ENCODE measurements around the gene BMPR1A.

The BMPR1A gene

DNA sequence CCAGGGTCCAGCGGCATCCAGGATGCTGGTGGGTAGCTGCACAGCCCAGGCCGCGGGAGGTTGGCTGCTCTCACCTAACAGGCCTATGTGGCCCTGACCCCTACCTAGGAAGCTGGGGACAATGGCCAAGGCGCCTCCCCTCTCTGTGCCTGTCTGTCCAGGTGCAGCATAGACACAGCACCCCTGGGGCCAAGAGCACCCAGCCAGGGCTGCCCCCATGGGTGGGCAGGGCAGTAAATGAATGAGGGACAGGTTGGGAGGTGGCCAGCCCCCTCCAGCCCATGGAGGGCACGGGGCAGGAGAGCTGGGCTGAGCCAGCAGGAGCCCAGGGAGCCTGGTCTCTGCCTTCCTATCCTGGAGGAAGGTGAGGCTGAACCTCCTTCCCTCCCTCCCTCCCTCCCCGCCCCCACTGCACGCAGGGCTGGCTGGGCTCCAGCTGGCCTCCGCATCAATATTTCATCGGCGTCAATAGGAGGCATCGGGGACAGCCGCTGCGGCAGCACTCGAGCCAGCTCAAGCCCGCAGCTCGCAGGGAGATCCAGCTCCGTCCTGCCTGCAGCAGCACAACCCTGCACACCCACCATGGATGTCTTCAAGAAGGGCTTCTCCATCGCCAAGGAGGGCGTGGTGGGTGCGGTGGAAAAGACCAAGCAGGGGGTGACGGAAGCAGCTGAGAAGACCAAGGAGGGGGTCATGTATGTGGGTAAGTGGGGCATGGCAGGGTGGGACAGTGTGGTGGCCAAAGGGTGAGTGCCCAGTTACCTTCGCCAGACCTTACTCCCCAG is 201.9 kb downstream of the BMPR1A start, which contains the start of gene SNCG:
SNCG (plus strand) TSS at position 484 of the 785 bp plus-strand sequence; CDS start at position 583, 99 bp downstream.
- no peak for DNase-seq

DNA sequence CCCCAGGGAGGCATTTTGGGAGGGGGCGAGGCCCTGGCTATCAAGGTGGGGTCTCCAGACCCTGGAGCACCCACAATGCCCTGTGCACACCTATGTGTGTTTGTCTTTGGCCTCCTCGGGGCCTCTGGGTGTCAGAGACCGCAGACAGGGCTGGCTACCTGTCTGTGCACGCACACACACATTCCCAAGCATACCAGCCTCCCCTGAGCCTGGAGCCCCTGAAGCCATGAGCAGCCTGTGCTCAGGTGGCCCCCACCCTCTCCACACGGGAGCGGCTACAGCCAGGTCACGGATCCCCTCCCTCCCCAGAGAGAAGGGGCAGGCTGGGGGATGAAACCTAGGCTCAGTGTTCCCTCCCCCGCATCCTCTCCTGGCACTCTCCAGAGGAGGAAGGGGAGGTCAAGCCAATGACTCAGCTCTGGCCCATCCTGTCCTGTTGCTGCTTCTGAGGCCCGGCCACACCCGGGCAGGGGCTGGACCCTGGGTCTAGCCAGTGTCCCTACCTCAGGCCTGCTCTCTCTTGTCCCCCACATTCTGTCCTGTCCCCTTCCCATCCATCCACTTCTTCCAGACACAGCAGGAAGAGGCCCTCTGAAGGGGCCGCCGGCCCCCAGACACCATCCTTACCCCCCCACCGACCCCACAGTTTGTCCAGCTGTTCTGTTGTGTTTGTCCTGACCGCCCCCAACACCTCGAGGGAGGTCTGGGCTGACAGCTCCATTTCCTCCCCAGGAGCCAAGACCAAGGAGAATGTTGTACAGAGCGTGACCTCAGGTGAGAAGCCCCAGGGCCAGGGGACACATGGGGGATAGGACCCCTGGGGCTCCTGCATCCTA is 202.7 kb downstream of the BMPR1A start:
- DNase-seq = no peak

DNA sequence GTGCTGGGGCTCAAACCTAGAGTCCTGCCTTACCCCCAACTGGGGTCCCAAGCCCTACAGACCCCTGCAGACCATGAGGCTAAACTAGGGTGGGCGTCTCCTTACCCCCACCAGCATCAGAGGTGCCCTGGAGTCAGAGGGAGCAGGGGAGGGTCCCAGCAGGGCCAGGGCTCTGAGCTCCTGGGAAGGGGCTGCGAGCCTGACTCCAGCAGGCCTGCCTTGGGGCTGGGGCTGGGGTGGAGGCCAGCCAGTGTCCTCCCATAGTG is 203.3 kb downstream of the BMPR1A start:
- no peak for DNase-seq

DNA sequence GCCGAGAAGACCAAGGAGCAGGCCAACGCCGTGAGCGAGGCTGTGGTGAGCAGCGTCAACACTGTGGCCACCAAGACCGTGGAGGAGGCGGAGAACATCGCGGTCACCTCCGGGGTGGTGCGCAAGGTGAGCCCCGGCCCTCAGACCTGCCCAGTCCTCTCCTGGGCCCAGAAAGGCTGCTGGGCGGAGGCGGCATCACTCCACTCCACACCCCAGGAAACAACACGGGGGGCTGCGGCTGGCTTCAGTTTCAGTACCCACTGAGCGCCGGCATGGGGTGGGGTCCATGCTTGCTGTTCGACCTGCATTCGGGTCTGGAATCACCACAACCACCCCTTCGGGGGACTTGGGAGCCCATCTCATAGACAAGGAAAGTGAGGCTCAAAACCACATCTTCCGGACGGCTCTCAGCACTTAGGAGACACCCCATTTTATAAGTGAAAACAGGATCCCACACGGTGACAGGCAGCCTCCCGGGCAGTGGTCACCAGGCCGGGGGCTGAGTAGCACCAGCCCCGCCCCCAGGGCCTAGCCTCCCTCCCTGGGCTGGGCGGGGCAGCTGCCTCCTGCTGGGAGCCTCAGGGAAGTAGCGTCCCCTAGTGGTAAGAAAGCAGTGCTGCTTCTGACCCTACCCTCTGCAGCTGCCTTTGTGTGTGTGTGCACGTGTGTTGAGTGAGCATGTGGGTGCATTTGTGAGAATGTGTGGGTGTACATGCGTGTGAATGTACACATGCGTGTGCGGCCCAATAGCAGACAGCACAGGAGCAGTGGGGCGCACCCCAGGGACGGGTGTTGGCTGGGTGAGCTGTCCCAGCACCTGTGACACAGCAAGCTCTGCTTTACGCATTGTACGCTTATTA is 203.8 kb downstream of the BMPR1A start:
- DNase-seq = no peak

DNA sequence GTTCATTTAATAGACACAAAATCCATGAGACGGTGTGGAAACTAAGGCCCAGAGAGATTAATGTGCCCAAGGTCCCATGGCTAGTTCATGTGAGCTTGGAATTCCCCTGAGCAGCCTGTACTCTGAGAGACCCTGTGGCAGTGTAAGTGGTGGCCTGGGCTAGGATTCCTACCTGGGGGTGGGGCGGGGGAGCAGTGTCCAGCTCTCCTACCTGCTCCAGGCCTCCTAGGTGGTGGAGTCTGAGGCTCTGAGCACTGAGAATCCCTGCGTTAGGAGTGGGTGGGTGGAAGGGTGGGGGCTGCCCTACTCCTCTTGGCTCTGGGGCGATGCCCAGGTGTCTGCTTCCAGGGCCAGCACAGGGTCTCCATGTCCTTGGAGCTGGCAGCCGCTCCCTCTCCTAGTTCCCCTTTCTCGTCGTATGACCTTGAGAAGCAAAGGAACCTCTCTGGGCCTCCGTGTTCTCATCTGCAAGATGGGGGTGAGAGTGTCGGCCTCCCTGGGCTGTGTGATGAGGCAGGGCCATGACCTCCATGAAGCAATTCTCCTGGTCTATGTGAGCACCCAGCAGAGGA is 204.5 kb downstream of the BMPR1A start:
- no peak for DNase-seq

DNA sequence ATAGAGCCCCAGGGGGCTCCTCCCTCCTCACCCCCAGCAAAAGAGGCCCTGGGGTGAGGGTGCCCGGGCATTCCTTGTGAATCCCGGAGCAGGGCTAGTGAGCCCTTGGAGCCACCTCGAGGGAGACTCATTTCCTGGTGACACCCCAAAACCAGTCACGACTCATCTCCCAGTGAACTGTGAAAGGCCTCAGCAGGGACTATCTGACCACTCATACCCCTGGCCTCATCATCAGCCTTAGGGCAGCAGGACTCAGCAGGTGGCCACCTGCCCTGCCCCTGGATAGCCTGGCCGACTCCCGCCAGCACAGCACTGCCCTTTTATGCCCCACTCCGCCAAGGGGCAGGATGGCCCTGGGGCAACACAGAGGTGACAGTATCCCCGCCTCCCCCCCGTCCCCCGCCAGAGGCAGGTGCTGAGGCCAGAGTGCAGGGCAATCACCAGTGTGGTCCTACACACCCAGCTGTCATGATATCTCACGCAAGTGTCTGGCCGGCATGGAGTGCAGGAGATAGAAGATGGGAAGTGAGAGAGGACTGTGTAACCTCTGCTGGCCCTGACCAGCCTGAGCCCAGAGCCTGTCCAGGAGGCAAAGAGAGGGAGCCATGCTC is 205.2 kb downstream of the BMPR1A start:
- DNase-seq = no peak

DNA sequence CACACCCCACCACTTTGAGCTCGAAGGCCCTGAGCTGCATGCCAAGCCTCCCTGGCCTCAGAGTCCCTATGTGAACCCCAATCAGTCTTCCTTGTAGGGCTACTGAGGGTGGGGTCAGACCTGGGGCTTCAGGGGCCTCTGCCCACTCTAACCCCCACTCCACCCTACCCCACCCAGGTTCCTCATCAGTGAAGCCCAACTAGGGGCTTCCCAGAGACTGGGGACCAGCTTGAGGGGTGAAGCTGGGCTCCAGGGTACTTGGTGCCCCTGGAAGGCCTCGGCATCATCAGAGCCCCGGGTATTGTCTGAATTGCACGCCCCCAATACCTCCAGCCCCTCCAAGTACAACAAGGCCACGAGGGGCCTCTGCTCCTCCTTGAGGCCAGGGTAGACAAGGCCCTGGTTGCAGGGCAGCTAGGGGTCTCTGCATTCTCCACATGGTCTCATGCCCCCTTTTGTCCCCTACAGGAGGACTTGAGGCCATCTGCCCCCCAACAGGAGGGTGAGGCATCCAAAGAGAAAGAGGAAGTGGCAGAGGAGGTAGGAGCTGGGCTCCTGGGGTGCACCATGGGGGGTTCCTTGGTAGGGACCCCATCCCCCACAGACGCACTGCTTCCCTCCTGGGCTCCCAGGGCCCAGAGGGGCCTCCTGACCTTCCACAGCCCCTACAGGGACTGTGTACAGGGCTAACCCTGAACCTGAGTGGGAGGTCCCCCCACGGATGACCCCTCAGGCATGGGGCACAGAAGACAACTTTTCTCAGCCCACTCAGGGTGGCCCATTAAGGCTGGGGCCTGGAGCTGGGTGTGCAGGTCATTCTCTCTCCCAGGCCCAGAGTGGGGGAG is 205.9 kb downstream of the BMPR1A start:
- no peak for DNase-seq

DNA sequence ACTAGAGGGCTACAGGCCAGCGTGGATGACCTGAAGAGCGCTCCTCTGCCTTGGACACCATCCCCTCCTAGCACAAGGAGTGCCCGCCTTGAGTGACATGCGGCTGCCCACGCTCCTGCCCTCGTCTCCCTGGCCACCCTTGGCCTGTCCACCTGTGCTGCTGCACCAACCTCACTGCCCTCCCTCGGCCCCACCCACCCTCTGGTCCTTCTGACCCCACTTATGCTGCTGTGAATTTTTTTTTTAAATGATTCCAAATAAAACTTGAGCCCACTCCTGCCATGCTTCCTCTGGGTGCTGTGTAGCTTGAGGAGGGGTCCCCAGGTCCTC is 206.5 kb downstream of the BMPR1A start:
- no peak for DNase-seq

DNA sequence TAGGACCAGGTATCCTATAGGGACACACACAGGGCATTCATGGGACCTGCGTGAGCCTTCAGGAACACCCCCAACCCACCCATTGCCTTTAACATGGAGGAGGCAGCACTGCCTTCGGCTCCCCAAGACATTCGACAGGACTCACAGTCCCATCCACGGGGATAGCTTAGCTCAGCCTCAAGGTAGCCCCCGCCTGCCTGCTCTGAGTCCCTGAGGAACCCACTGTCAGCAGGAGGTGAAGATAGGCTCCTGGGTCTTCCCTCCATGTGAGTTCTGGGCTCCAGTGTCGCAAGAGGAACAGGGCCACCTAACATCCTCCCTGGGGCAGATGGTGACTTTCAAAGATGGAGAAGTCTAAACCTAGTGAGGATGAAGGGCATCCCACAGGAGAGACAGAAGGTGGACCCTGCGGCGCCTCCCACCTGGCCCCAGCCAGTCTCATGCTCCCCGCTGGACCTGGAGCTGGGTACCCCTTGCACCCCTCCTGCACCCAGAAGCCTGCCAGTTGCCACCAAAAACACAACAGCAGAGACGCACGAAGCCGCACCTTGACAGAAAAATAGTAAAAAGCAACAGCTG is 207.0 kb downstream of the BMPR1A start:
- DNase-seq = no peak

DNA sequence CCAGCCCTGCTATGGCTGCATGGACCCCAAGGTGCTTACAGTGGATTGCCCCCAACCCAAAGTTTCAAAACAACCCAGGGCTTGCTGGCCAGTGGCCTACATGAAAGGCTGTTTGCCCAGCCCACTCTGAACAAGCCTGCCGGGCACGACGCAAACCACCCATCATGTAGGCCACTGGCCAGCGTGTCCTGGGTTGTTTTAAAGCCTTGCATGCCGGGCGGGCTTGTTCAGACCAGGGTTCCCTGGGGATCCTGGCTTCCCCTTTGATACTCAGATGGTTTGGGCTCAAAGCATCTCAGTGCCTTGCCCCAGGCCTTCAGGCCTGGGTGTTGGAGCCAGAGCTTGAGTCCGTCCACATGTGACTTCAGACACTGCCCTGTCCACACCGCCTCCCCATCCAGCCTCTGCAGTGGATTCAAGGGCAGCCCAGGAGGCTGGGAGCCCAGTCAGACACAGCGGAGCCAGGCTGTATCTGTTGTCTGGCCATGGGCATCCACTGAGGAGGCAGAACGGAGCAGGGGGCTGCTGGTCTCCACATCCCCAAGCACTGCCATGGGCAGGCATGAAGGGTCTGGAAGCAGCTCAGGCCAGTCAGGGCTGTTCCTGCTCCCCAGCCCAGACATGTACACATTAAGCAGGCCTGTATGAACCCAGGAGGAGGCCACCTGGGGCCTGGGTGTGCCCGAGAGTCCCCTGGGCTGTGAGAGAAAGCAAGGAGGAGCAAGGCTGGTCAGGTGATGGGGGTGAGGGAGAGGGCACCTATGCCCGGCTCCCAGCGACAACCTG is 207.8 kb downstream of the BMPR1A start:
- DNase-seq = no peak

DNA sequence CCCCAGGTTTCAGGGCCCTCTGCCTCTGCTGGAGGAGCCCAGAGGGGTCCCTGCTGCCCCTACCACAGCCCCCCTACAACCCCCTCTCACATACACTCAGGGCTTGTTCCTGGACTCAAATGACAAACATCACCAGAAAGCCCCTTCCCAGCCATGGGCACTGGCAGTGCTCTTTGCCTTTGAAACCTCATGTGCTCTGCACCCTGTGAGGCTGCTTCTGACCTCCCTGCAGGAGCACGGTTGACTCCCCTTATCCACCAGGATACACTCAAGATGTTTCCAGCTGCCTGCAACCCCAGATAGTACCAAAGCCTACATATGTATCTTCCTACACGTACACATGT is 208.4 kb downstream of the BMPR1A start:
- no peak for DNase-seq

DNA sequence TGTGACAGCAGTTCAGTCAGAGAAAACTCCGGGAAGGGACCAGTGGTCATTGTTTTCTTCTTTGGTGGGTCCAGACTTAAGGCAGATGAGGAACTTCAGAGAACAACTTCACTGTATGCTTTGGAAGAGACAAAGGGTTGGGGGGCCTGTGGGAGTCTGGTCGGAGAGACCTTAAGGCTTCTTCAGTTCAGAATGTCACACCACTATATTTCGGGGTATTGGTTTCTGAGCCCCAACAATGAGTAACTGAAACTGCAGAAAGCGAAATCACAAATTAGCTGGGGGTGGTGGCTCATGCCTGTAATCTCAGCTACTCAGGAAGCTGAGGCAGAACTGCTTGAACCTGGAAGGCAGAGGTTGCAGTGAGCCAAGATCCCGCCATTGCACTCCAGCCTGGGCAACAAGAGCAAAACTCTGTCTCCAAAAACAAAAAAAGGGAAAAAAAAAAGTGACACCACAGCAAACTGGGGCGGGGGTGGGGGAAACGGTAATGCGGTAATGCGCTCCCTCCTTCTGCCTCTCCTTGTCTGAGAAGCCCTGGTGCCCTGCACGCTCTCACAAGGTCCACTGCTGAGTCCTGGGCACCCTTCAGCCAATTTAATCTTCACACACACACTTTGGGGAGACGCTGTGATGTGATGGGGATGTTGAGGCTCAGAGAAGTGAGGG is 209.7 kb downstream of the BMPR1A start:
- no peak for DNase-seq

DNA sequence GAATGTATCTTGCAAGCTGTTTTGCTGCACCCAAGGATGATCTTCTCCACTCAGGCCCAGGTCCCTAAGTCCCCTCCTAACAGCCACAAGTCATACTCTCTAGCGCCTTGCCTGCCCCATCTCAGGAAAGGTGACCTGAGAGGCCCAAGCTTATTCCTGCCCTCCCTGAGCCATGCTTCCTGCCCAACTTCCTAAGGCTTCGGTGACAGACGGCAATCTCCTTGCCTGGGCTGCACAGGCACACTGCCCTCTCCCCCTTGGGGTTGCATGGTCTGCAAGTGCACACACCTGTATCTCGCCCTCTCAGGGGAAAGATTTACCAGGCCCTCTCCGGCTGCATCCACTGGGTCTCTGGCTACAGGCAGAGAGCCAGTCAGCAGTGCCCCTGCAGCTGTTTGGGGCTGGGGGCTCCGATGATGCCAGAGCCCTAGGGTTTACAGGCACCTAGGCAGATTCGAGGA is 211.1 kb downstream of the BMPR1A start:
- DNase-seq = no peak

DNA sequence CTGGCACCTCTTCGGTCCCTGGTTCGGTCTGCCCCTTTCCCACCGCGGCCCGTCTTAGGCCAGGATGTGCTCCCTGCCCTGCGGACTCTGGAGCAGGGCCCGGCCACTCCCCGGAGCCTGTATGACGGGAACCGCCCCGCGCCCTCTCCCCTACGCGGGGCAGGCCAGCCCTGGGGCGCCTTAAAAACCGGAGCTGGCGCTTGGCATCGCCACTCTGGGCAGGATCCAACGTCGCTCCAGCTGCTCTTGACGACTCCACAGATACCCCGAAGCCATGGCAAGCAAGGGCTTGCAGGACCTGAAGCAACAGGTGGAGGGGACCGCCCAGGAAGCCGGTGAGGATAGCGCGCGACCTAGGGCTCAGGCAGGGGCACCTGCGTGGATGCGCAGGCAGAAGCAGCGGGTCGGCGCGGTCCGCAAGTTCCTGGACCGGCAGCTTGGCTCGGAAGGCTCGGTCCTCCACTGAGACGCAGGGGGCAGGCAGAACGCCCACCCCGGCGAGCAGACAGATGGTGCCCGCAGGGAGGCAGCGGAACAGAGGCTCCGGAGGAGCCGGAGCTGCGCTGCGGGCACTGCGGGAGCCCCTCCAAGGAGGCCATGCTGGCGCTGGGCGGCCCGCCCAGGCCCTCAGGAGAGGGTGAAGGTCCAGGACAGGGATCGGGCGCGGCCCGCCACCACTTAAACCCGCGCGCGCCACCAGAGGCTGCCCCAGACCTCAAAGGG is 212.0 kb downstream of the BMPR1A start, which contains the start of gene ADIRF:
ADIRF (plus strand) TSS at position 212 of the 723 bp plus-strand sequence; CDS start at position 275, 63 bp downstream.
- DNase-seq = no peak

DNA sequence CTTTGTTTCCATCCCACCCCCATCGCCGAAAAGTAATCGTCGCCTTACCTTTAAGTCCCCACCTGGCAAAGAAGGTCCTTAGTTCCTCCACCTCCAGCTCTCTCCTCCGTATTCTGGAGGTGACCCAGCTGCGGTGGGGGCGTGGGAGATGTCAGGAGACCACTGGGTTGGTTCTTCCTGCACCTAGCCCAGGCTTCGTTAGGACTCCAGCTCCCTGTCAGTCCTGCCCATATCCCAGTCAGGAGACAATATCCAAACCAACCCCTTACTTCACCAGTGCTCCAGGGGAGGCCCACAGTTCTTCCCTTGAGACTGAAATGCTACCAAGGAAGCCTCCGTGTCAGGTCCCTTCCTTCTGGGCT is 212.6 kb downstream of the BMPR1A start:
- no peak for DNase-seq

DNA sequence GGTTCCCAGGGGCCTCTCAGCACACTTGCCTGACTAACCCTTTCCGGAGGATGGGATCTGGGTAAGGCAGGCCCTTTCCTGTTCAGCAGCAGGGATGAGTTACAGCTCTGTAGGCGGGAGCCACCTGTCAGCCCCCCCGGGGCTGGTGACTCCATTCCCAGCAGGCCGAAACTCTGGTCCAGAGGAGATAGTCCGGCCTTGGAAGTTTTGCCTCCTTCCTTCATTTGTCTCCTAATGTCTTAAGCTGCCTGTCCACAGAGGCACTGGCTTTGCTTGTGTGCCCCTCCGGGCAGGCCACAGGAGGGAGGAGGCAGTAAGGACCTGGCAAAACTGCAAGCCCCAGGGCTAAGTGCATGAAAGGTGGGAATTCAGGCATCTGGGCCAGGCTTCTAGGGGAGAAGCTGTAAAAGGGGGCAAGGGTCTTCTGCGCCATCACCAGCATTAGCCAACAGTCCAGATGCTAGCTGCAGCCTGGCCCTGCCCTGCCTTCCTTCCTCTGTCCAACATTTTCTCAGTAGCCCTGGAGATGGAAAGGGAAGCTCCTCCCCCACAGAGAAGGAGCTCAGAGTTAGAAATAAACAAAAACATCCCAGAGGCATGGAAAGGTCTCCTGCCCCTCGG is 213.1 kb downstream of the BMPR1A start:
- no peak for DNase-seq

DNA sequence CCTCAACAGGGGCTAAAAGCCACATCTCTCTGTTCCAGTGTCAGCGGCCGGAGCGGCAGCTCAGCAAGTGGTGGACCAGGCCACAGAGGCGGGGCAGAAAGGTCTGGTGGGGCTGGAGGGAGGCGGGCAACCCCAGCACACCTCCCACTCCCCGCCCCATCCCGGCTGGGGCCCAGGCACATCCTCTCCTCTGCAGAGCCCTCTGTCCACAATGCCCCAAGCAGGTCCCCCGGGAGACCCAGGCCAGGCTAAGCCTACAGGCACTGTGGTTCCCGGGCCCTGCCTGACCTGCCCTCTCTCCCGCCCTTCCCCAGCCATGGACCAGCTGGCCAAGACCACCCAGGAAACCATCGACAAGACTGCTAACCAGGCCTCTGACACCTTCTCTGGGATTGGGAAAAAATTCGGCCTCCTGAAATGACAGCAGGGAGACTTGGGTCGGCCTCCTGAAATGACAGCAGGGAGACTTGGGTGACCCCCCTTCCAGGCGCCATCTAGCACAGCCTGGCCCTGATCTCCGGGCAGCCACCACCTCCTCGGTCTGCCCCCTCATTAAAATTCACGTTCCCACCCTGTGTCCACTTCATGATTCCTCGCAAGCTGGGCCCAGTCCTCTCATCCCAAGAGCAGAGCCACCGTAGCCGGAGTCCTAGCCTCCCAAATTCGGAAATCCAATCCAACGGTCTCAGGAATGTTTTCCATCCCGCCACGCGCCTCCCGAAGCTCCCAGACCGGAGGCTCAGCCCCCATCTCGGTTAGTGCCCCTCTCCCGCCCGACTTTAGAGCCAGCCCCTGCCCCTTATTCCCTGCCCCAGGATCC is 214.0 kb downstream of the BMPR1A start:
- DNase-seq = no peak

DNA sequence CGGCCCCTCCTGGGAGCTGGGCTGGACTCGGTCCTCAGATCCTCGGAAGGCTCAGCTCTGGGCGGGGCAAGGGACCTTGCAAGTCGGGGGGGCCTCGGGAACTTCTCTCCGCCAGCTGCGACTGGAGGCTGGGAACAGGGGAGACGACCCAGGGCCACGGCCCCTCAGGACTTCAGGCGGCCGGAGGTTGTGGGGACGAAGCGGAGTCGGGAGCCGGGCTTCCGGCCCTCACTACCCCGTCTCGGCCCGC is 214.5 kb downstream of the BMPR1A start:
- no peak for DNase-seq
